Skeletal muscle tissue (tissue), 4 donors: Measurements from ENCODE around the gene TIPRL. TPM values are rescaled to one million over a fixed set of nuclear protein-coding genes. Genes with fewer than 3 reads are reported as not detected.

Source experiments
- H3K27ac ChIP-seq: one replicate; pipeline ENCODE4 v1.7.0; 2013; ENCODE audit warnings: mild to moderate bottlenecking, low read depth, low read length, inconsistent platforms
- H3K27me3 ChIP-seq, 3 donors: one replicate each; pipeline ENCODE4 v1.7.0; 2013; ENCODE audit warnings: low read length in 3 of 3; ENCODE audit not compliant: control insufficient read depth in 3 of 3, insufficient read depth in 3 of 3
- H3K36me3 ChIP-seq, 3 donors: one replicate each; pipeline ENCODE4 v1.7.0; 2013; ENCODE audit warnings: low read length in 3 of 3; ENCODE audit not compliant: control insufficient read depth in 3 of 3, insufficient read depth in 3 of 3
- H3K4me1 ChIP-seq, 3 donors: one replicate each; pipeline ENCODE4 v1.7.0; 2013; ENCODE audit warnings: low read length in 3 of 3, mild to moderate bottlenecking in 3 of 3; ENCODE audit not compliant: control insufficient read depth in 3 of 3, insufficient read depth in 3 of 3
- H3K4me3 ChIP-seq, 3 donors: one replicate each; pipeline ENCODE4 v1.7.0; 2013; ENCODE audit warnings: low read length in 3 of 3
- H3K9ac ChIP-seq, 3 donors: one replicate each; pipeline ENCODE4 v1.7.0; 2013; ENCODE audit warnings: low read length in 3 of 3, mild to moderate bottlenecking in 3 of 3, moderate library complexity in 2 of 3, low read depth in 1 of 3
- H3K9me3 ChIP-seq, 3 donors: one replicate each; pipeline ENCODE4 v1.7.0; 2013; ENCODE audit warnings: low read length in 3 of 3; ENCODE audit not compliant: control insufficient read depth in 3 of 3
- total RNA-seq: library from RNA; depleted of rRNA; stranded (reverse); fragments of >200 nt; gene quantifications from one replicate; pipeline ENCODE4 v1.2.3, GENCODE V29; 2014
- donor health status: Osteomylitis.

TIPRL gene
- total RNA-seq, 1 donor from 2014 or later, result 21.4 TPM

DNA sequence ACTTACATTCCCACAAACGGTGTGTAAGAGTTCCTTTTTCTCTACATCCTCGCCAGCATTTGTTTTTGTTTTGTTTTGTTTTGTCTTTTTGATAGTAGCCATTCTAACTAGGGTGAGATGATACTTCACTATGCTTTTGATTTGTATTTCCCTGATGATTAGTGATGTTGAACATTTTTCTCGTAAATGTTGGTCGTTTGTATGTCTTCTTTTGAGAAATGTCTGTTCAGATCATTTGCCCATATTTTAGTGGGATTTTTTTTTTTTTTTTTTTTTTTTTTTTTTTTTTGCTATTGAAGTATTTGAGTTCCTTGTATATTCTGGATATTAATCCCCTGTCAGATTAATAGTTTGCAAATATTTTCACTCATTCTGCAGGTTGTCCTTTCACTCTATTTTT, 22.9 kb upstream of the TIPRL start:
- Histone ChIP-seq H3K36me3 (no peaks in the 10 kb centered on the region), H3K27ac (no peak overlapping the region), H3K9me3 (peaks cover 0 to 5% (median 0%) of the 10 kb centered on the region in 3 donors), H3K27me3 (no peaks in the 10 kb centered on the region), H3K4me3 (no peak overlapping the region), H3K9ac (no peak overlapping the region), H3K4me1 (no peaks in the 10 kb centered on the region)

DNA sequence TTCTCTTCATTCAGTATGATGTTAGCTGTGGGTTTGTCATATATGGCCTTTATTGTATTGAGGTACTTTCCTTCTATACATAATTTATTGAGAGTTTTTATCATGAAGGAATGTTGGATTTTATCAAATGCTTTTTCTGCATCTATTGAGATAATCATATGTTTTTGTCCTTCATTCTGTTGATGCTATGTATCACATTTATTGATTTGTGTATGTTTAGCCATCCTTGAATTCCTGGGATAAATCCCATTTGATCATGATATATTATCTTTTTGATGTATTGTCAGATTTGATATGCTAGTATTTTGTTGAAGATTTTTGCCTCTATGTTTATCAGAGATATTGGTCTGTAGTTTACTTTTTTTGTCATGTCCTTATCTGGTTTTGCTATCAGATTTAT, 21.1 kb upstream of the TIPRL start:
- Histone ChIP-seq H3K36me3 (no peaks in the 10 kb centered on the region), H3K4me1 (no peaks in the 10 kb centered on the region), H3K27me3 (no peaks in the 10 kb centered on the region), H3K9ac (no peak overlapping the region), H3K4me3 (no peak overlapping the region), H3K27ac (no peak overlapping the region), H3K9me3 (peaks cover 0 to 5% (median 0%) of the 10 kb centered on the region in 3 donors)

DNA sequence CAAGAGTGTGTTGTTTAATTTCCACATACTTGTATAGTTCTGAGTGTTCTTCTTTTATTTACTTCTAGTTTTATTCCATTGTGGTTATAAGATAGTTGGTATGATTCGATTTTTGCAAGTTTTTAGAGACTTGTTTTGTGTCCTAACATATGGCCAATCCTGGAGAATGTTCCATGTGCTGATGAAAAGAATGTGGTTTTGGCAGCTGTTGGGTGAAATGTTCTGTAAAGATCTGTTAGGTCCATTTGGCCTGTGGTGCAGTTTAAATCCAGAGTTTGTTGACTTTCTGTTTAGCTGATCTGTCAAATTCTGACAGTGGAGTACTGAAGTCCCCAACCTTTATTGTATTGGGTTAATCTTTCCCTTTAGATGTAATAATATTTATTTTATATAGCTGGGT, 19.5 kb upstream of the TIPRL start:
- Histone ChIP-seq H3K9ac (no peak overlapping the region), H3K4me1 (no peaks in the 10 kb centered on the region), H3K4me3 (no peak overlapping the region), H3K9me3 (peaks cover 0 to 5% (median 0%) of the 10 kb centered on the region in 3 donors), H3K27me3 (no peaks in the 10 kb centered on the region), H3K36me3 (no peaks in the 10 kb centered on the region), H3K27ac (no peak overlapping the region)

DNA sequence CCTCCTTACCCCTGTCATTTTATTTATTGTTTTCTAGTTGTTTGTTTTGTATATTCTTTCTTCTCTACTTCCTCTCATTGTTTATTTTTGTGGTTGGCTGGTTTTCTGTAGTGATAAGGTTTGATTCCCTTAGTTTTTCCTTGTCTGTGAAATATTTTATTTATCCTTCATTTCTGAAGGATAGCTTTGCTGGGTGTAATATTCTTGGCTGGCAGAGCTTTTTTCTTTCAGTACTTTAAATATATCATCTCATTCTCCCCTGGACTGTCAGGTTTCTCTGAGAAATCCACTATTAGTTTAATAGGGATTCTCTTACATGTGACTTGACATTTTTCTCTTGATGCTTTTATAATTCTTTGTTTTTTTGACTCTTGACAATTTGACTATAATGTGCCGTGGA, 18.8 kb upstream of the TIPRL start:
- Histone ChIP-seq H3K4me1 (no peaks in the 10 kb centered on the region), H3K9me3 (peaks cover 0 to 5% (median 0%) of the 10 kb centered on the region in 3 donors), H3K9ac (no peak overlapping the region), H3K4me3 (no peak overlapping the region), H3K27me3 (no peaks in the 10 kb centered on the region), H3K27ac (no peak overlapping the region), H3K36me3 (no peaks in the 10 kb centered on the region)

DNA sequence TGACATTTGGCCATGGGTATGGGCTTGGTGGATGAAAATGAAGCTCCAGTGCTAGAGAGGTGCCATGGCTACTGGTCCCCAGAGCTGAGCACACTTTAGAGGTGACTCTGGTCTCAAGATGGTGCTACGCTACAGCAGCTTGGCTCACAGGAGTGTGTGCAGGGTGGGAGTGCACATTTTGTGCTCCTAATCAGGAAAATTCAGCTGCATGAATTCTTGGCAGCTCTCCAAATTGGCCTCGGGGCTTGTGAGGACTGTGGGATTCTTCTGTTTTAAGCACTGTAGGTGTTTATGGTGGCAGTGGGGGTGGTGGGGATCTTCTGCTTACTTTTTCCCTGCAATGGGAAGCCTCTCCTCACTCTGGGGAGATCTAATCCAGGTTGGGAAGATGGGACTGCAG, 17.3 kb upstream of the TIPRL start:
- Histone ChIP-seq H3K9ac (no peak overlapping the region), H3K4me3 (no peak overlapping the region), H3K36me3 (no peaks in the 10 kb centered on the region), H3K4me1 (no peaks in the 10 kb centered on the region), H3K27me3 (no peaks in the 10 kb centered on the region), H3K27ac (no peak overlapping the region), H3K9me3 (peaks cover 0 to 5% (median 0%) of the 10 kb centered on the region in 3 donors)

DNA sequence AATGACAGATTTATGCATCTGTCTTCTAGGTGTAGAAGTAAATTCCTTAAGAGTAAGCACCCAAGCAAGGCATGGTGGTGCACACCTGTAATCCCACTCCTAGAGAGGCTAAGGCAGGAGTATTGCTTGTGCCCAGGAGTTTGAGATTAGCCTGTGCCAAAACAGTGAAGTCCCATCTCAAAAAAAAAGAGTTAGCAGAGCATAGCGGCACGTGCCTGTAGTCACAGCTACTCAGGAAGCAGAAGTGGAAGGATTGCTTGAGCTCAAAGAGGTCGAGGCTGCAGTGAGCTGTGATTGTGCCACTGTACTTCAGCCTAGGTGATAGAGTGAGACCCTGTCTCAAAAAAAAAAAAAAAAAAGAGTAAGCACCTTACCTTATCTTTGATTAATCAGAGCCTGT, 15.1 kb upstream of the TIPRL start:
- no peak overlapping the region for H3K27ac ChIP-seq
- H3K4me1 ChIP-seq, result no peaks in the 10 kb centered on the region
- no peak overlapping the region for H3K9ac ChIP-seq
- no peaks in the 10 kb centered on the region for H3K27me3 ChIP-seq
- H3K36me3 ChIP-seq, result no peaks in the 10 kb centered on the region
- H3K4me3 ChIP-seq, result no peak overlapping the region
- H3K9me3 ChIP-seq, result no peaks in the 10 kb centered on the region

DNA sequence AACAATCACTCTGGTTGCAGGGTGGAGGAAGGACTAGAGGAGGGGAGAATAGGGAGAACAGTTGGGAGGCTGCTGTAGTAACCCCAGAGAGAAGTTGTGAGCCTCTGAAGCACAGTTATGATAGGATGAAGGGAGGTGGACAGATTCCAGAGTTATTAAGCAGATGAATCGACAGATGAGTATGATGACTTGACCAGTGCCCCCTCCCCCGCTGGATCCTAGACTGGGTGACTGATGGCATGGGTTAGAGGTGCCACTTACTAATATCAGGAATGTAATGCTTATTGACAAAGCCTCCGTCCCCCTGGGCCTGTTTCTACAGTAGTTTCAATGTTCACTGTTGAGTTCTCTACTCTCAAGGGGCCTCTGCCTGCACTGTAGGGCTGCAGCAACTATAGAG, 14.0 kb upstream of the TIPRL start:
- Histone ChIP-seq H3K4me1 (no peaks in the 10 kb centered on the region), H3K27ac (no peak overlapping the region), H3K36me3 (no peaks in the 10 kb centered on the region), H3K9ac (no peak overlapping the region), H3K27me3 (no peaks in the 10 kb centered on the region), H3K9me3 (no peaks in the 10 kb centered on the region), H3K4me3 (no peak overlapping the region)

DNA sequence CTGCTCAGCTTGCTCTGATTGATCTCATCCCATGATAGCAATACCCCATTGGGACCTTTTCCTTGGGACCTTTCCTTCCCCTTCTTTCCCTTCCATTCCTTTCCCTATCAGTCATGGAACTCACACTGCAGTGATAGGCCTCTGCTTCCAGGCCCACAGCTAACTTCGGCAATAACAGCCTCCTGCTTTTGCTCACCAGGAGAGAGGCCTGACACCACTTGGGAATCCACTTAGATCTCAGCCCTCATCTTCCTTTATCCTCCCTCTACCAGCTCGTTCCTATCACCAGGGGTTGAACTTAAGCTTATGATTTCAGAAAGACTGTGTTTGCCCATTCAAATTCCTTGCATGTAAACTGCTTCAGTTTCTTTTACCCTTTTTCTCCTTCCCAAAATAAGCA, 11.0 kb upstream of the TIPRL start:
- Histone ChIP-seq H3K9ac (no peak overlapping the region), H3K9me3 (no peaks in the 10 kb centered on the region), H3K27me3 (no peaks in the 10 kb centered on the region), H3K27ac (no peak overlapping the region), H3K4me3 (no peak overlapping the region), H3K4me1 (no peaks in the 10 kb centered on the region), H3K36me3 (no peaks in the 10 kb centered on the region)

DNA sequence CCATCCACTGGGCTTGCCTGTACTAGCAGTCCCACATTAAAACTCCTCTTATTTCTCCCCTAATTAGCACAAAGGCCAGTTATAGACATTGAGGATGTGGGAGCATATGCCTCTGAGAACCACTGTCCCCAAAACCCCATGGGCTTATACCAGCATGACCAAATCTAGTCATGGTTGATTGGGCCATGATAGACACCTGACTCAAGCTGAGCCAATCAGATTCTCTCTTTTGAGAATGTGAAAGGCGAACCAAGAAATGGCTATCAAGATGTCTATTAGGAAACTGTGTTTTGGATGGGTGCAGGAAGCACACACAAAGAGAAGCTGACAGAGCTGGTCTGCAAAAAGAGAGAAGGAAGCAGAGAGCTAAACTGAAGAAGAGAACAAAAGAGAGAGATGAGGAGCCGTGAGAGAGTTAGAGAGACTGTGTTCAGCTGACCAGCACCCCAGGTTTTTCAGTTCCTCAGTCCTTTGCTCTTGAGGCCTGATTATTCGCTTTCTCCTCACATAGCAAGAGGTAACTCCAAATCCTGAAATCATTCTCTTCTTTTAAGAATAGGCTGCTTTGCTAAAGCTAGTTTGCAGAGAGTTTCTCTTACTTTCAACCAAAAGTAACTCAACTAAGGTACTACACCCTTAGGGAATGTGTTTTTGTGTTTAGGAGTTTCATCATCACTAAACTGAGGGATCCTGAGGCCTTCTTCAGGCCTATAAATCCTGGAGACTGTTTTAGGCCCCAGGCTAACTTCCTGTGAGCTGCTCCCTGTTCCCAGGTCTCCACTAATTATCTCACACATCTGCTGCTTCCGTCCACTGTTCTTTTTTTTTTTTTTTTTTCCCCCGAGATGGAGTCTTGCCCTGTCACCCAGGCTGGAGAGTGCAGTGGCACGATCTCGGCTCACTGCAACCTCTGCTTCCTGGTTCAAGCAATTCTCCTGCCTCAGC, 7.9 kb upstream of the TIPRL start:
- Histone ChIP-seq H3K27ac (no peak overlapping the region), H3K4me1 (no peaks in the 10 kb centered on the region), H3K4me3 (no peak overlapping the region), H3K36me3 (no peaks in the 10 kb centered on the region), H3K9me3 (no peaks in the 10 kb centered on the region), H3K27me3 (no peaks in the 10 kb centered on the region), H3K9ac (no peak overlapping the region)

DNA sequence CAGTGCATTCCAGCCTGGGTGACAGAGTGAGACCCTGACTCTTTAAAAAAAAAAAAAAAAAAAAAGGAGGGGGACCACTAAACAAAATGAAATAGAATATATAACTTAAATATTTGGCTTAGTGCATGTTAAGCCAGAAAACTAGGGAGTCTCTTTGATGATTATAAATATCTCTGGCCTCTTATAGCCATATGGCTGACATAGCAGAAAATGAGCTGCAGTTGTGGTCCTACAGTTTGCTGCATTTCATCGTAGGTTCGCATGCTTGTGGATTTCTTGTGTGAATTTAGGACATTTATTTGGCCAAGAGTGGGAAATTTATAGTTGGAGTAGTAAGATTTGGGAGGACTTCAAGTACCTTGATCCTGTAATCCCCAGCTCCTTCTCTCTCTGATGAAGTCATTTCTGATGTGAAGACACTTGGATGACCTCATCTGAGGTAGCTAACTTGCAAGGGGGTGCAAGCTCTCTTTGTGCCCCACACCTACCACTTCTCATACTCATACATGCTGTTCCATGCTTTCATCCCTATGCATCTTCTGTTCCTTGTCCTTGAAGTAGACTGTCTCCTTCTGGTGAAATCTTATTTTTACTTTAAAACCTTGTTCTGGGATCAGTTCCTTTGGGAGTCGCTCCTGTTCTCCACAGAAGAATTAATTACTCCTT, 6.4 kb upstream of the TIPRL start:
- Histone ChIP-seq H3K27ac (no peak overlapping the region), H3K9me3 (no peaks in the 10 kb centered on the region), H3K4me3 (no peak overlapping the region), H3K27me3 (no peaks in the 10 kb centered on the region), H3K9ac (no peak overlapping the region), H3K4me1 (no peaks in the 10 kb centered on the region), H3K36me3 (no peaks in the 10 kb centered on the region)
